ENCODE results near the gene WWOX.
A peak's percentile ranks its signal among the peaks of the same experiment; 100 is the strongest.

Gene WWOX

DNA sequence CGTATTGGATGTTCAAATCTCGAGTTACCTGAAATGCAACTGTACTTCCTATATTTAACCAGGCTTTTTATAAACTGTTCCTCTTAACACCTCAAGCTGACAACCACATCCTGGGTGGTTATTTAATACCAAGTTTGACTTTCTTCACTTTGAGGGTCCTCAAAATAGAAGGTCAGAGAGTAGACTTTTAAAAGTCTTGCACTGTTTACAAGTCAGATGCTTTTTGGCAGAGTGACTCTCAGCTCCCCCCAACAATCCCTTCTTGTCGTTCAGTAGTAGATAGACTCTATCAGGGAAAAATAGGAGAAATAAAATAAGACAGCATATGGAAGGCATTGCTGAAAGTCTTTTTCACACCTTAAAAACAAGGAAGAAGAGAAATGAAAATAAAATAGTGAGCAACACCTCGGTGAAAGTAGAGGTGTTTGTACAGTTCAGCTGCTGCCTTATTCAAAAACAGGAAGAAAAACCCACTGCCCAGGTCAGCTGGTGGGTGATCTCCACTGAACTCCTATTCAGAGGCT, 650.4 kb downstream of the WWOX start:
- DNase-seq = no peak

- DNase-seq = no peak
Measured at GRCh38 chr16:78750611-78751010, 651.2 kb downstream of the WWOX start.

DNA sequence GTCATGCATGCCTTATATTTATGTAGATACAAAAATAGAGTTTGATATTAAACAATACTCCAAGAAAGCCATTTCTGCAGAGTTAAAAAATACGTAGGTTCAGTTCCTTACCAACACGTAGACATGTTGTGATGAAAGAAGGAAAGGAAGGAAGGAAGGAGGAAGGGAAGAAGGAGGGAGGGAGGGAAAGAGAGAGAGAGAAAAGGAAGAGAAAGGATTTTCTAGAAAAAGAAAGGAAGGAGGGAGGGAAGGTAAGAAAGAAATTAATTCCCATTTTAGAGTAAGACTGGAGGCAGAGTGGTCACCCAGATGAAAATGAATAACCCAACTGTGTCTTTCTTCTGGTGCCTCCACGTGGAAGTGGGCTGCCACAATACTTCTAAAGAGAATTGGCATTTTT, 652.1 kb downstream of the WWOX start:
- no peak for DNase-seq

- DNase-seq = no peak
Measured at GRCh38 chr16:78754713-78755112, 655.3 kb downstream of the WWOX start.

GRCh38 chr16:78755751-78756661, 656.6 kb downstream of the WWOX start:
- DNase-seq = no peak

DNA sequence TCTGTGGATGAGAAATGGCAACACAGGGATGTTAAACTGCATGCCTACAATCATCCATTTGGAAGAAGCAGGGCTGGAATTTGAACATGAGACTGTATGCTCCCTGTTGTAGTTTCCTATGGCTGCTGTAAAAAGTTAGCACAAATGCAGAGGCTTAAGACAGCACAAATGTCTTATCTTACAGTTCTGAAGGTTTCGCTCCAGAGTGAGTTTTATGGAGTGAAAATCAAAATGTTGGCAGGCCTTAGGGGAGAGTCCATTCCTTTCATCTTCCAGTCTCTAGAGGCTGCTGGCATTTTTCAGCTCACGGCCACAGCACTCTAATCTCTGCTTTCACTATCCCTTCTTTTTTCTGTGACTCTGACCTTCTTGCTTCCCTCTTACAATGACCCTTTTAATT, 660.1 kb downstream of the WWOX start:
- no peak for DNase-seq

DNA sequence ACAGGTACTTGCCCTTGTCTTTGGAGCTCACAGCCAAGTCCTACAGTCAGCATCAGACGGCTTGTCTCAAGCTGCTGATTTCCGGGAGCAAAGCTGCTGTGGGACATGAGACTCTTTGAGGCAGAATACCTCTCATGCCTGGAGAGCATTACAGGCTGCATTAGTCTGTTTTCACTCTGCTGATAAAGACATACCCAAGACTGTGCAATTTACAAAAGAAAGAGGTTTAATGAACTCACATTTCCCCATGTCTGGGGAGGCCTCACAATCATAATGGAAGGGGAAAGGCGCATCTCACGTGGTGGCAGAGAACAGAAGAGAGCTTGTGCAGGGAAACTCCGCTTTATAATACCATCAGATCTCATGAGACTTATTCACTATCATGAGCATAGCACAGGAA, 661.2 kb downstream of the WWOX start:
- no peak for DNase-seq

DNA sequence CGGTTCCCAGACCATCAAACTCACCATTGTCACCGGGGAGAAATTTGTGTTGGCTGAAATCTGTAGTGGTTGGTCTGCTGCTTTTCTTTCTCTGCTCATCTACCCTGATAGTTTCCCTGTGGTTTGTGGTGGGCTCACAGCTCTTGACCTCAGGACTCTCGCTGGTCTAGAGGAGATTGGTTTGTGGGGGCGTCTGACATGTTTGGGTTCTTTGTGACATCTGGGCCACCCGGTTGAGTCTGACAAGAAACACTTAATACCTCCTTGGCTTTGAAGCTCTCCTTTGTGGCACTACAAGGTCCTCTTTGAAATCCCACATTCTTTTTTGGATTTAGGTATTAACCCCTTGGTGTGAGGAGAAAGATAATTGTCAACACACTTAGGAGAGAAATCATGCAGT, 662.0 kb downstream of the WWOX start:
- no peak for DNase-seq

- no peak for DNase-seq
Measured at GRCh38 chr16:78762222-78762621, 662.8 kb downstream of the WWOX start.

GRCh38 chr16:78763821-78764440, 664.5 kb downstream of the WWOX start:
- DNase-seq = no peak

DNA sequence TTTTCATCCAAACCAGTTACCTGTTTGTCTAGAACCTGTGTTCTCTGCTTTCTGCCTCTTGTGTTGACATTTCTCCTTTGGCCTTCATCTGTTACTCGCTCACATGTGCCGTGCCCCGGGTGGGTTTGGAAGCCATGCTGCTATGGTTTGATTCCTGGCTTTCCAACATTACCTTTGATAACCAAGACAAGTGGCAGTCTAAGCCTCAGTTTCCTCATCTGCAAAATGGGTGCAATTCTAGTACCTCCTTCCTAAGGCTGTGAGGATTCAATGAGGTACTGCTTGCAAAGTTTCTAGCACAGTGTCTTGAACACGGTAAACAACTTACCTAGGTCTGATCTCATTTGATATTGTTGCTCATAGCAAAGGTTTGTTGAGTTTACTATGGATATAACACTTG, 665.0 kb downstream of the WWOX start:
- DNase-seq = no peak

GRCh38 chr16:78768226-78768625, 668.8 kb downstream of the WWOX start:
- no peak for DNase-seq

- peak in 2 of 5 donors; percentile 27 to 77 for DNase-seq
Measured at GRCh38 chr16:78768718-78769117, 669.3 kb downstream of the WWOX start.

GRCh38 chr16:78770353-78771091, 671.1 kb downstream of the WWOX start:
- DNase-seq = peak; percentile 65 to 80 (median 75)

DNA sequence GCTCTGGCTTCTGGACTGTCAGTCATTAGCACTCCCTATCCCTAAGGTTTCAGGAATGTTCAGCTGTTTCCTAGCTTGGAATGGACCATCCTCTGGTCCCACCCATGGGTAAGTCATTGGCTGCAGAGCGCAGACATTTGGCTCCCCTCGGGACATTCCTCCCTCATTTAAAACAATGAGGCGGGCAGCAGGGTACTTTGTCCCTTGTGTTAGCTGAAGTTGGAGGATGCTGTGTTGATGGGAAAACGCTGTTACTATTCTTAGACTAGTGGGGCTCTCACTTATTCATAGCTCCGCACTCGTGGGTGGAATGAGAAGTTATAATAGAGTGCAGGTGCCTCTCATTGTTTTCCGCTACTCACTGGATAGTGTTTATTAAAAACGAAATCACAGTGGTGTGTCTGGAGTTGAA, 673.8 kb downstream of the WWOX start:
- DNase-seq = no peak

DNA sequence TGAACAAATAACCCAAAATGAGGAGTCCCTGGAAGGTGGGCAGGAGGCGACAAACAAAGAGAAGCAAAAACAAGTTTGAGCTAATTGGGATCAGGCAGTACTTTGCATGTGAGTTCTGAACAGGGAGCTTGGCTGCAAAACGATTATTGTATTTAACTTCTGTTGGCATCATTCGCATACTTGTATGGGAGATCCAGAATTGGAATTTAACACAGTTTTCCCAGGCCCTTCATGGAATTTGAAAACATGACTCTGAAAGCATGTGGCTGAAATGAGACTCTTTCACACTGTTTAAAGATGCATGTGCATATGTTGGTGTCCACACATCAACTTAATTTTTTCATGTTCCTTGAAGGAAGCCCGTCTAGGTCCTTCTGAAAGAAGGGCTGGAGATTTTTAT, 674.3 kb downstream of the WWOX start:
- DNase-seq = no peak

- DNase-seq = peak in 1 of 5 donors; percentile 86
Measured at GRCh38 chr16:78775161-78775561, 675.7 kb downstream of the WWOX start.

GRCh38 chr16:78778101-78779004, 678.9 kb downstream of the WWOX start:
- DNase-seq = peak in 1 of 5 donors; percentile 98

DNA sequence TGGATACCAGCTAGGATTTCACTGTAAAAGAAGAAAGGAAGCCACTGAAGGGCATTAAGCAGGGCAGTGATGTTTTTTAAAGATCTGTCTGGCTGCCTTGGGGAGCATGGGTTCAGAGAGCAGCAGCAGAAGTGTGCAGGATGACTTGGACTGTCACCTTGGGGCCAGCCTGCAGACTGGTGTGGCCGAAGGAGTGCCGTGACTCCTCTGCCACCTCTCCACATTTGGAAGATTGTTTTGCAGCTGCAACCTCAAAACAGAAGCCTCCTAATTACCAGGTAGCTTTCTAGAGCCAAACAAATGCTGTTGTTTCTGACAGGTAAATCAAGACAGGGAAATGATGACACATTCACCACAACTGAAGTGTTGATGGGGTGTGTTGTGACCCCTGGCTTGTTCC, 681.4 kb downstream of the WWOX start:
- no peak for DNase-seq

DNA sequence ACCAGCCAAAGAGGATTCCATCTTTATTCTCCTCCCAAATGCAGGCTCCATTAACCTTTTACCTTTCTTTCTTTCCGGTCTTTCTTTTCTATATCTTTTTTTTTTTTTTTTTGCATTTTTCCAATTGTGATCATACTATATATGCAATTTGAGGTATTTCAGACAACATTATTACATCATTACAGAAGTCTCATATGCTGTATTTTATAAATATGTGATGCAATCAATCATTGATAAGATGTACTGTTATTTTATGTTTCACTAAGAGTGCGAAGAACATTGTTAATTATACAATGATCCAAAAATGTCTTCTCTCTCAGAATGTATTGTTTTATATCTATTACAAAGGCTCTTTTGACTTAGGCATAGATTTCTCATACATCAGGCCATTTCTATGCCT, 683.1 kb downstream of the WWOX start:
- DNase-seq = no peak

DNA sequence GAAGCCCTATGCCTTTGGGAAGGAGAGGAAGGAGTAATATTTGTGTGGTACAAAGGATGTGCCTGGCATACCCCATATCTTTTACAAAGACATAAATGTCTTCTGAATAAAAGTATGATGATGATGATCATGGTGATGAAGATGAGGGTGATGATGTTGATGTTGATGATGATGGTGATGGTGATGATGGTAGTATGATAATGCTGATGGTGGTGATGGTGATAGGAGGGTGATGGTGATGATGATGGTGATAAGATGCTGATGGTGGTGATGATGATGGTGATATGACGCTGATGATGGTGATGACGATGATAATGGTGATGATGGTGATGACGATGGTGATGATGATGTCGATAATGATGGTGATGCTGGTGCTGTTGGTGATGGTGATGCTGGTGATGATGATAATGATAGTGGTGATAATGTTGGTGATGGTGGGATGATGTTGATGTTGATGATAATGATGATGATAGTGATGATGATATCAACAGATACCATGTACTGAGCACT, 684.2 kb downstream of the WWOX start:
- DNase-seq = no peak

GRCh38 chr16:78784771-78785170, 685.3 kb downstream of the WWOX start:
- DNase-seq = no peak

All from T-helper 1 cell (primary cell).